PC-9 (cell line): ENCODE results near the gene MYO5C.

Experiments
- CTCF ChIP-seq: fragments of 200-600 bp; sonication (generic); conservative IDR thresholded peaks from 2 replicates; pipeline ENCODE4 v1.6.1; 2017; ENCODE audit warnings: mixed run types, antibody characterized with exemption, mild to moderate bottlenecking, moderate library complexity
- EZH2 ChIP-seq: fragments of 200-600 bp; sonication (generic); IDR thresholded peaks from 2 replicates; pipeline ENCODE4 v1.8.0; 2017; ENCODE audit warnings: antibody characterized with exemption, low read depth

GRCh38 chr15:52159645-52160044, 136.0 kb downstream of the MYO5C start:
- no peak for TF ChIP-seq CTCF
- TF ChIP-seq EZH2, result no peak
